ENCODE data around the gene MSANTD1.
"Not testable (repeated sequence)": the region's sequence is repeated elsewhere in the genome, so short reads cannot be mapped to it uniquely, and the experiment has no call there.

Gene MSANTD1

DNA sequence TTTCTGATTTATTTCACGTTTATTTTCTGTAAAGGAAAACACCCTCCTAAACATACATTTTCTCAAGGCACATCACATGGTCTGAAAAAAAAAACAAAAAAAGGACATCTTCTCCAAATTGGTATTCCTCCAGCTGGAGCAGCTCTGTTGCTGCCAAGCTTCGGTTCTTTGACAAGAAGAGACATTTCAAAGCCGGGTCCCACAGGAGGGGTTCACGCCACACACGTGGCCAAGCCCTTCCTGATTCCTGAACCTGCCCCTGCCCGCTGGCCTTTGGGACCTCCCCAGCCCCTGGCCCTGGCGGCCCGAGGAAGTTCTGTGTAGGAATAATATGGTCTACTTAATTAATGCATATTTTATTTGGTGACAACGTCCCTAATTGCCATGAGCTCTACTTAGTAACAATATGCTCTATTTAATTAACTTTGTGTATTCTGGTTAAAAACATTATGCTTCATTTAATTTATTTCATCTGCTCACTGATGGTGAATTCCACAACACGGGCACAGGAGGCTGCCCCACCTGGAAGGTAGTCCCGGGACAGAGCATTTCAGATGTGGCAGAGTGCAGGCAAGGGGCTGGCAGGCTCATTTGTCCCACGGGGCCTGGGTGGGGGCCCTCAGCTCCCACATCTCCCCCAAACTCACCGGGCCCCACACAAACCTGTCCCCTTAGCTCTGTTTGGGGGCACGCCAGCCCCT is 38.5 kb downstream of the MSANTD1 start:
- no peak for DNase-seq

DNA sequence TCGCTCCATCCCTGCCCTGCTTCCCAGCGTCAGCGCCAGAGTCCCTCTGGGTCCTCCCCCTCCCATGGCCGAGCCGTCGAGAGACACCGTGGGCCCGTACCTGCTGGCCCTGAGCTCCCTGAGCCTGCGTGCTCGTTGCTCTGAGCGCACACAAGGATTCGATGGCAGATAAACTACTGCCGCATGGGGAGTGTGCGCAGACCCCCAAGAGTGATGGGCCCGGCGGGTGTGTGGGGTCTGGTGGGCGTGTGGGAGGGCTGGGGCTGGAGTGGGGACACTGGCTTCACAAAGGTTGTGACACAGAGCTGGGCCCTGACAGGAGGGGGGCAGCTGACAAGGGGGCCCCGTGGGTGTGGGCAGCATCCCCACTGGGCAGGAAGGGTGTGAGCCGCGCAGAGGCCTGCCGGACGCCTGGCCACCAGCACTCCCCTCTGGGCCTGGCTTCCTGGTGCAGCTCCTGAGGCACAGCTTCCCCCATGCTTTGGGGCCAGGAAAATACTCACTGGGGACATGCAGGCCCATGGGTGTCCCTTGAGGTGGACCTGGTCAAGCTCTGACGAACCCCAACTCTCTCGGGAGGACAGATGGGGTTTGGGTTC is 39.1 kb downstream of the MSANTD1 start:
- no peak for DNase-seq

DNA sequence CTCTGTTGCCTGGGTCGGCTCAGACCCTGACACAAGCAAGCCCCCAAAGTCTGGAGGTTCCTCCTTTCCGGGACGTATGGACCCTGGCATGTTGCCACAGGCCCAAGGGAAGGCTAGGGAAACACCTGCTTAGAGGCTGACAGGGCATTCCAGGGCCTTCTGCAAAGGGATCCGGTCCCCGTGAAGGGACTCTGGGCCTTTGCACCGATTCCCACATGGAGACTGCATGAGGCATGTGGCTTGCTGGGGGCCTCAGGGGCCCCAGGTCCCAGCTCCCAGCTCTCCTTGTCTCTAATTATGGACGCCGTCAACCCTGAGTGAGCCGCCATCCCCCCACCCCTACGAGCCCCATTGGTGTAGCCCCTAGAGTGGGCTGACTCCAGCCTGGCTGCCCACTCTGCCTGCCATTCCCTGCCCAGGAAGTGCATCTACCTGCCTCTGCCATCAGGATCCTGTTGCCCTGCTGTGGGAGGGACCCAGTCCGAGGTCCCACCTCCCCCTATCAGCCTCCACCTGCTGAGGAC is 39.7 kb downstream of the MSANTD1 start:
- DNase-seq: no peak

DNA sequence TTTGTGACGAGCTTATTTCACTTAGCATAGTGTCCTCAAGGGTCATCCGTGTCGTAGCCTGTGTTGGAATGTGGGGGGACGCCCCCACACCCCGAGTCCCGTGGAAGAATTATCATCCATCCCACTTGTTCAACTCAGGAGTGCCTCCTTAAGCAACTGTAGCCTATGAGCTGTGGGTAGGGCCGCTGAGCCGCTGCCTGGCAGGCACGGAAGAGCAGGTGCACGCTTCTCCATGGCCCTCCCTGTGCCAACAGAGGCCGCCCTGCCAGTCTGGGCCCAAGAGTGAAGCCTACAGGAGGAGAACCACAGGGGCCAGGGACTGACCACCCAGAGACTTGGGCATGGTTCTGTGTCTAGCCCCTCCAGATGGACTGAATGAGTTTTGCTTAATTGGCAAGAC is 41.5 kb downstream of the MSANTD1 start:
- no peak for DNase-seq

DNA sequence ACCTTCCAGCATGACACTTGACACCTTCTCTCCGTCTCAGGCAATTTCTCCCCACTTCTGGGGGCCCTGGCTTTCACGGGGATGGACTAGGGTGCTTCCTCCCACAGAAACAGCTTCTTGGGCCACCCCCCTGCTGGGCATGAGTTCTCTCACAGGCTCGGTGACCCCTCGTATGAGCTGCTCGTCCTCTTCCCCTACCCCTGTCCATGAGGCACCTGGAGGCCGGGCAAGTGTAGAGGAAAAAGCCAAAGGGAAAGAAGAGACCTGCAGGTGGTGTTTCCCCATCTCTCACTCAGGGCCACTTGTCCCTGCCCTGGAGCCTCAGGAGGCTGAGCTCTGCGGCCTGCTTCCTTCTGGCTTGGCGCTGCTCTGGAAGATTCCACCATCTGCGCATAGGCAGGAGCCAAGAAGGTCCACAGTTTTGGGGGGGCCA is 41.9 kb downstream of the MSANTD1 start:
- DNase-seq: no peak

DNA sequence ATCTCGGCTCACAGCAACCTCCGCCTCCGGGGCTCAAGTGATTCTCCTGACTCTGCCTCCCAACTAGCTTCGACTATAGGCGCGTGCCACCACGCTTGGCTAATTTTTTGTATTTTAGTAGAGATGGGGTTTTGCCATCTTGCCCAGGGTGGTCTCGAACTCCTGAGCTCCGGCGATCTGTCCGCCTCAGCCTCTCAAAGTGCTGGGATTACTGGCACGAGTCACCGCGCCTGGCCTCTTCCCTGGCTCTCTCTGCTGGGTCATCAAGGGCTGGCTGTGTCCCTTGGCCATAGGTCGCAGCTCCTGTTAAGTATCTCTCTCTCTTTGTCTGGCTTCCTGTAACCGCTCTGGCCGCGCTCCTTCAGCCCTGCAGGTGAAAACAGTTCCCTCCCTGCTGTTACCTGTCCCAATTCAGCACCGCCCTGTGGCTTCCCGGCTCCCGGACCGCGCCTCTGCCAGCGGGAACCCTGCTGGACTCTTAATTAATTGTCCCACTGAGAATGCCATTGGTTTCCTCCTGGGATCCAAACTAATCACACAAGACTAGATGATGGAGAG is 42.5 kb downstream of the MSANTD1 start:
- DNase-seq: no peak

DNA sequence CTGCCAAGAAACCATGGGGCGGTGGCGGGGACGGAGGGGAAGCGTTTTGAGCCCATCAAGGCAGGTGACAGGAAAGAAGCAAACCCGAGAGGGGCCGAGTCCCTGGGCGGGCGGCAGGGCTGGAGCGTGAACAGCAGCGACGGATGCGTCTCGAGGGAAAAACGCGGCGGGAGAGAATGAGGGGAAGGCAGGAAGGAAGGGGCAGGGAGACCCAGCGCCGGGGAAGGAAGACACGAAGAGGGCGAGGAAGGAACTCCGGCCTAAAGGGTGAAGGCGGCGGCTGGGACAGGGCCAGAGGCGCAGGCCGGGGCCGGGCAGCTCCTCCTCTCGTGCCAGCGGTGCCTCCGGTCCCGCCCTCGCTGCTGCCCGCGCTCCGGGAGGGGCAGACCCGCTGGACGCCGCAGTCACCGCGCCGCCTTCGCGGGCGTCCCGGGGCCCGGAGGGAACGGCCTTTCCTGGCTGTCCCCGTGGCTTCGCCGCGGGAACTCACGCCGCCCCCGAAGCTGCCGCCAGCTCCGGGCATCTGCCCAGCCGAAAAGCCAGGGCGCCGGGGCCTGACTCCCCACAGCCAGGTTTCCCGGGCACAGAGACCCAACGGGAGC is 43.1 kb downstream of the MSANTD1 start:
- DNase-seq: peak in 20 of 58 donors; percentile 26 to 81 (median 72)

DNA sequence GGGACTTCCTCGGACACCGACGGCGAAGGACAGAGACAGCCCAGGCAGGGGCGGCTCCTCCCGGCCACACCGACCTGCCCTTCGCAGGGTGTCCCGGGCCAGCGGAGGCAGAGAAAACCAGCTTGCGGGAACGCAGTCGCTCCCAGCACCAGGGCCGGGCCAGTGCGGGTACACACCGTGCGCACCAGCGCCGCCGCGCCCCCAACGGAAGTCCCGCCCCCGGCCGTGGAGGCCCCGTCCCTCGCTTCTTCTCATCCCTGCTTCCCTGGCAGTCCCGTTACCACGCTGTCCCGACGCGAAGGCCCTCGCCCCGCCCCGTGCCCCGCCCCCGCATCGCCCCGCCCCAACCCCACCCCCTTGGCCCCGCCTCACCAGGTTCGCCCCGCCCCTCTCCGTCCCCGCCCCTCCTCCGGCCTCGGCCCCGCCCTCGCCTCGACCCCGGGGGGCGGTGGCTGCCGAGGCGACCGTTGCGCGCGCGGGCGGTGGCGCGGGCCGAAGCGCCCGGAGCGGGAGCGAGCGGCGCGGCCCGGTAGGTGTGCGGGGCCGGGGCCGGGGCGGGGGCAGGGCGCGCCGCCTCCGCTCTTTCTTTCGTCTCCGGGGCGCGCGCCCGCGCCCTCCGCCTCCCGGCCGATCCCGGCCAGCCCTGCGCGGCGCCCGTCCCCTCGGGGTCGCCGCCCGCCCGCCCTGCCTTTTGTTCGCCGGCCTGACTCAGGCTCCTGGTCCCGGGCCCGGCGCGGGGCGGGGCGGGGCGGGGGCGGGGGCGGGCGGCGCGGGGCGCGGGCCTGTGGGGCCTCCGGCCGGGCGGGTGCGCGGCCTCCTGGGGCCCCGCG is 43.8 kb downstream of the MSANTD1 start, which contains the start of gene RGS12:
Gene RGS12 (plus strand): TSS at position 451 of the 830 bp plus-strand sequence. CDS start 23,150 bp downstream, outside the sequence.
- DNase-seq: peak; percentile 47 to 97 (median 93)

DNA sequence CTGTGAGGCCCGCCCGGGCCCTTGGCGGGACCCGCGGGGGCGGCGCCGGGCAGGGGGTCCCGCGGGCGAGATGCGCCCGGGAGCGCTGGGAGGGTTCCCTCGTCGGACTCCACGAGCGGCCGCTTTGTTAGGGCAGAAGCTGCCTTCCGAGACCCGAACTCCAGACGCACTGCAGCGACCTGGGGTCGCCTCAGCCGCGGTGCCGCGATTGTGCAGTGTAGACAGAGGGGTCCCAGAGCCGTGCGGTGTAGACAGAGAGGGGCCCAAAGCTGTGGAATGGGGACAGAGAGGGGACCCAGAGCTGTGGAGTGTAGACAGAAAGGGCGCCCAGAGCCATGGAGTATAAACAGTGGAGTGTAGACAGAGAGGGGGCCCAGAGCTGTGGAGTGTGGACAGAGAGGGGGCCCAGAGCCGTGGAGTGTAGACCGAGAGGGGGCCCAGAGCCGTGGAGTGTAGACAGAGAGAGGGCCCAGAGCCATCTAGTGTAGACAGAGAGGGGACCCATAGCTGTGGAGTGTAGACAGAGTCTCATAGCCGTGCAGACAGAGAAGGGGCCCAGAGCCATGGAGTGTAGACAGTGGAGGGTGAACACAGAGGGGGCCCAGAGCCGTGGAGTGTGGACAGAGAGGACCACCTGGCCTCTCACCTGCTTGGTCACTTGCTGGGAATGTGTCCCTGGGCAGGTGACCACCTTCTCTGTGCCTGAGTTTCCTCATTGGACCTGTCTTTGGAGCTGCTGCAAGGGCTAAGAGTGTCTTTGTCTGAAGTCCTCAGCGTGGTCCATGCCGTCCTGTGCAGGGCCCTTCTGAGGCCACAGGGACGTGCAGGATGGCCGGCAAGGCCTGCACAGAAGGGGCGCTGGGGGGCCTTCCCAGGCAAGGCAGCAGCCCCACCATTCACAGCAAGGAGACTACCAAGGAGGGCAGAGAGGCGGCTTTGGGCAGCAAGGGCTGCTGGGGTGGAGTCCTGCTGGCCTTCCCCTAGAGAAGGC is 44.7 kb downstream of the MSANTD1 start:
- no peak for DNase-seq

DNA sequence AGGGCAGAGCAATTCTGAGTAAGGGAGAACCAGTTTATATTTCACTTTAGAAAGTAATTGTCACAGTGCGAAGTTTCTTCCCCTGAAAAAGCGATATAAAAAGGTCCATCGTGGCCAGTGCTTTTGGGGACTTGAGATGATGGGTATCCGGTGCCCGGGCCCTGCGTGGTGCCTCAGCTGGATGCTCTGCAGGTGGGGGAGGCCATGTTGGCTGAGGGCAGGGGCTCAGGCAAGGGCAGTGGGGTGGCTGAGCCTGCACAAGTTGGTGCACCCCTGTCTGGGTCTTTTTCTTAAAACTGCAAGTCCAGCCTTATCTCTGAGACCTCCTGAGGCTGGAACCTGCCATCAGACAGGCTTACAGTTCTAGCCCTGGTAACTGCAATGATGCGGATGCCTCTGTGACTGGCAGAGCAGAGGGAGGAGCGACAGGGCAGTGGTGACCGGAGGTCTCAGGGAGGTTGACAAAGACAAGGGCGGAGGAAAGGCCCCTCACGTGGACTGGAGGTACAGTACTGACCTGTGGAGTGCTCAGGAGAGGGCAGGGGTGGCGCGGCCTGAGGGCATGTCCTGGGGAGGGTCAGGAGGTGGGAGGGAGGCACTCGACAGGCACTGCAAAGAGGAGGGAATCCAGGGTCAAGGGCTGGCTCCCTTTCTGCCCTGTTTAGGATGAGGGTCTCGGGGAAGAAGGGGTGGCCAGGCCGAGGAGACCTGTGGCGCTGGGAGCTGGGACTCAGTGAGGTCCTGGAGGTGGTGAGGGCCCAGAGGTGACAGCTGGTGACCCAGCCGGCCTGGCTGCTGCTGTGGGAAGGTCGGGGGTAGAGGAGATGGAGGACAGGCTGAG is 45.7 kb downstream of the MSANTD1 start:
- no peak for DNase-seq

DNA sequence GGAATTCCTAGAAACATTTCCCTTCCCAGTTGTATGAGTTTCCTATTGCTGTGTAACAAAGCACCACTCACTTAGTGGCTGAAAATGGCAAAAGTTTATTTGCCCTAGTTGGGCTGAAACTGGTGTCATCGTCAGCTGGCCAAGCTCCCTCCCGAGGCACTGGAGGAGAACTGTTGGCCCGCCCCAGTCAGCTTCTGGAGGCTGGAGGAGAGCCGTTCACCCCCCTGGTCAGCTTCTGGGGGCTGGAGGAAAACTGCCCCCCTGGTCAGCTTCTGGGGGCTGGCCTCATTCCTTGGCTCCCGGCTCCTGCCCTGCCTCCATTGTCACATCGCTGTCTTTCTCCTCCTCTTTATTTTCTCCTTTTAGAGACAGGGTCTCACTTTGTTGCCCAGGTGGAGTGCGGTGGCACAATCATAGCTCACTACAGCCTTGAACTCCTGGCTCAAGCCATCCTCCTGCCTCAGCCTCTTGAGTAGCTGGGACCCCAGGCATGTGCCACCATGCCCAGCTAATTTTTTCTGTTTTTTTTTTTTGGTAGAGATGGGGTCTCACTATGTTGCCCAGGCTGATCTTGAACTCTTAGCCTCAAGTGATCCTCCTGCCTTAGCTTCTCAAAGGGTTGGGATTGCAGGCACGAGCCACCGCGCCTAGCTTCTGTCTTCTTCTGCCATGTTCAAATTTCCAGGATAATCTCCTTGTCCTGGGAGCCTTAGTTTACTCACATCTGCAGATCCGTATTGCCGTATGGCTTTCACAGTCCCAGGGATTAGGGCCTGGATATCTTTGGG is 47.1 kb downstream of the MSANTD1 start:
- no peak for DNase-seq

DNA sequence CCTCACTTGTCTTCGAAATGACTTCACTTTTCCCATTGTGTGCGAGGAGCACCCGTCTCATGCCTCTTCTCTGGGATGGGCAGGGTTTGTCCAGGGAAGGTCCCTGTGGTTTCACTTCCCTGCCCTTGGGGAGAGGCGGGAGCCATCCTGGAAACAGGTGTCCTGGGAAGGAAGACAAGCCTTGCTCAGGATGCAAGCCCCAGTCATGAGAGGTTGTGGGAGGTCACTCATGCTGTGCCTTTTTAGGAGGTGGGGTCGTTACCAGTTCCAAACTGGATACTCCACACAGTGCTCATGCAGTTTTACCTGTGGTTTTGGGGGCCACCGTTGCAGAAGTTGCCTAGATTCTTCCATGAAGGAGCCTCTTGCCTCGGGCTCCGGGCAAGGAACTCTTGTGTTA is 47.7 kb downstream of the MSANTD1 start:
- no peak for DNase-seq

DNA sequence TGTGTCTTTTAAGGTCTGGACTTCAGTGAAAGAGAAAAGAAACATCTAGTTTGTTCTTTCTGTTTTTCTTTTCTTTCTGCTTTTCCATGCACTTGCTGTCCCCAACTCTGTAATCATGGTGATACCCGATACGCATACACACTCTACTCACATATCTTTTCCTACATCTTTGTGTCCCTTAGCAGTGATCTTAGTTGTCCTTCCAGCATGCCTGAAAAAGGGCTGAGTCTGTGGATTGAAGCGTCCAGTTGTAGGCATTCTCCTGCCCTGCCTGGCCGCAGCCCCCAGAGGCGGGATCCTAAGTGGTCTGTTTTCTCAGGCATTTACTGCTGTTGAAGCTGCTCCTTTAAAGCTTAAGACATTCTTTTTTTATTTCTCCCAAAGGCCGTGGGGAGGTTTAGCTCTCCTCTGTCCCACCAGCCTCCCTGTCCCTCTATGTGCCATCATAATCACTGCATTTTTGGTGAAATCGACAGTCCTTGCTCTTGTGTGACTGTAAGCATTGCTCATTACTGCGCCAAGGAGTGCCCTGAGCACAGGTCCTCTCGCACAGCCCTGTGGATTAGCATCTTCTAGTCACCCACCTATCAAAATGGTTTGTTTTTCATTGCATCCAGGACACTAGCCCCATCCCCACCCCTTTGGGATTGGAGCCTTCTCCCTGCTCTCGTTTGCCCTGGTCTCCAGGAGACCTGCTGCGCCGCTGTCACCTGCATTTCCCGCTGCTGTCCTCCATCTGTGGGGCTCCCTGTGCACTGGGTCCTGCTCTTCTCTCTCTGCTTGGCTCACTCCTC is 48.3 kb downstream of the MSANTD1 start:
- no peak for DNase-seq

DNA sequence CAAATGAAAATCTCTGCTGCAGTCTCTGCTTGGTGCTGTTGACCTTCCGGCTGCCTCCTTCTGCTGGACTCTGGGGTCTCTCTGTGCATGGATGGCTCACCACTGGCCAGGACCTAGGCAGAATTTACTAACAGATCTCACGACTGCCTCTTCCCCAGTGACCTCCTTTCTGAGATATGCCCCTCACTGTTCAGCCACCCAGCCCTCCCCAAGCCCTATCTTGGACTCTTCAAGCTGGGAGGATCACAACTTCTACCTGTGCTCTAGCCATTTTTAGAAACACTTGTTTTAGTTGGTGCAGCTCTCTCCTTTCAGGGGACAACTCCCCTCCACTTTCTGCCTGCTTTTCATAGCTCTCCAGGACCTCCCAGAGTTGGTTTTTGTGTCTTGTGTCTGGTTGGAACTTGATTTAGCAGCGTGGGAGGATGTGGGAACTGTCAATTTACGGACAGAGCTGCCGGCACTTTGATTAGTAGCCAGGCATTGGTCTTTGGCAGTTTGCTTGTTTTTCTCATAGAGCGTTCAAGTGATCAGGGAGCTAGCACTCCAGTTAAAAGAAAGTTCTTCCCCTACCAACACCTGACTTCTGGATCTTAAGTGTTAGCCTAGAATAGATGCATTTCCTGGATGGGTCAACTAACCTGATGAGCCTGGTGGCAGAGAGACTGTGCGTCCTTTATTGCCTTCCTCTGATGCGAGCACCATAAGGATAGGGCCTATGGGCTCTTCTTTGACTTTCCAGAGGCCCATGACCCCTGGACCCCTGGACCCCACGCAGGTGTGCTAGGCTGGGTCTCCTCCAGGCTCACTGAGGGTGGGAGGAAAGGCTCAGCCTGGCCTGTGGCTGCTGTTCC is 50.4 kb downstream of the MSANTD1 start:
- DNase-seq: peak in 8 of 58 donors; percentile 24 to 54 (median 37)

DNA sequence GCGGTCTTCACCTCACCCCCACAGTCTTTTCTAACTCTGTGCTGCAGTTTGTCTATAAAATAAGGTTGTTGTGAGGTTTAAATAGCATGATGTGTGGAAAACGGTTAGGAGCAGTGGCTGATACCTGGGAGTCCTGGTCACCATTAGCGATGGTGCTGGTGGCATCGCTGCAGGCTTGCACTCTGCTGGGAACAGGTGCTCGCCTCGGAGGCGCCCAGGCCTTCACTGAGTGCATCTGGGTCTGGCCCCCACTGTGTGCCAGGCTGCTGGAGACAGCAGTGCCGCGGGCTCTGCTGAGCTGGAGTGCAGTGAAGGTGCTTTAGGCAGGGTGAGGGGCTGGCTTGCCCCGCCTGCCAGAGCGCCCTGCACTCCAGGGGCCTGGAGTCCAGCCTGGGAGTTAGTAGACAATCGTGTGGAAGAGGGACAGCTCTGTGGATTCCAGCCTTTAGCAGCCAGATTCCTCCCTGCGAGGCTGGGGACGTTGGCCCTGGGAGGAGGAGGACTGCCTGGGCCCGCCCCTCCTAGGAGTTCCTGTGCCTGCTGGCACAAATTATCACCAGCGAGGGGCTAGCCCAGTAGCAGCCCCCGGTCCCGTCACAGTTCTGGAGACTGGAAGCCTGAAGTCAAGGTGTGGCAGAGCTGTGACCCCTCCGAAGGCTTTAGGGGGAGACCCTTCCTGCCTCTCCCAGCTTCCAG is 51.2 kb downstream of the MSANTD1 start:
- no peak for DNase-seq

DNA sequence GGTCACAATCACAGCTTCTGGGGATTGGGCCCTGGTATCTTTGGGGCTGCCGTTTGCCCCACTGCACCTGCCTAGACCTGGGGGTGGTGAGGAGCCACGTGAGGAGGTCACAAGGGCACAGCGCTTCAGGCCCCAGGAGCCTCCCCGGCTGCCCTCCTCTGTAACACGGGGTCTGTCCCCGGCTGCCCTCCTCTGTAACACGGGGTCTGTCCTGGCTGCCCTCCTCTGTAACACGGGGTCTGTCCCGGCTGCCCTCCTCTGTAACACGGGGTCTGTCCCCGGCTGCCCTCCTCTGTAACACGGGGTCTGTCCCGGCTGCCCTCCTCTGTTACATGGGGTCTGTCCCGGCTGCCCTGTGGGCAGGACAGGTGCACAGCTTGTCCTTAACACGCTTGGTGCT is 51.9 kb downstream of the MSANTD1 start:
- not testable (repeated sequence) for DNase-seq

Data from anterior cingulate cortex (tissue), 58 donors.